Kidney tubule cell (primary cell): ENCODE data around the gene TMEM130.

Experiments
- DNase-seq: peaks from one replicate; pipeline ENCODE4 v3.0.0-alpha.2; 2018; ENCODE audit warnings: low spot score

TMEM130 gene

DNA sequence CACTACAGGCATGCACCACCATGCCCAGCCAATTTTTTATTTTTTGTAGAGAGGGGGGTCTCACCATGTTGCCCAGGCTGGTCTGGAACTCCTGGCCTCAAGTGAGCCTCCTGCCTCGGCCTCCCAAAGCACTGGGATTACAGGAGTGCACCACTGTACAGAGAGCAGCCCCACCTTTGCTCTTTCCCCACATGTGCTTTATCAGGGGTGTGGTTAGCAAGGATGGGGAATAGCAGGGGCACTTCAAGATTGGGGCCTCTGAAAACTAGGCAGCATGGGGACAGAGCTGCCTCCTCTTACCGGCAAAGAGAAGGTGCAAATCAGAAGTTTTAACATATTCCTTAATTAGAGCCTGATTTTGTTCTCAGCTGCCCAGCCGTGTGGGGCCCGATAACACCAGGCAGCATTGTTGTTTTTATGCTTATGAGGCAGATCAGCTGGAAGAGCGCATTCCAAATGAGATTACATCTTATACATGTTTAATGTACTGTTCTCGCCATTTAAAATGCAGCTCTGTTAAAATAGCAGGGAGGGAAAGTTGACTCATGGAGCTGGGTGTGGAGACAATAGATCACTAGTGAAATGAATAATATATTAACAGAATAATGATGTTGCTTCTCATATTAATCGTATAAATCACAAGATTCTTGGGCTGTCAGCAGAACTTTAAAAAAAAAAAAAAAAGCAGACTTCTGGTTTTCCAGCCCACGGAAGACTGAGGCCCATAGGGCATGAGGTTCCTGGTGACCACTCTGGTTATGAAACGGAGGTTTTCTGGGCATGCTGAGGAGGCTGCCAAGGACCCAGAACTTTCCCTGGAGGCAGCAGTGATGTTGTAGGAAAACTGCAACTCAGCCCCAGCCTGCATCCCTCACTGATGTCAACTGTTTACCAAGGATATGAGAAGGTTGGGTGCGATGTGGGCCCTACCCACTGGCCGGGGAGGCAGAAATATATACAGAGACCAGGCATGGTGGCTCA, 62.5 kb downstream of the TMEM130 start:
- peak; percentile 28 for DNase-seq

DNA sequence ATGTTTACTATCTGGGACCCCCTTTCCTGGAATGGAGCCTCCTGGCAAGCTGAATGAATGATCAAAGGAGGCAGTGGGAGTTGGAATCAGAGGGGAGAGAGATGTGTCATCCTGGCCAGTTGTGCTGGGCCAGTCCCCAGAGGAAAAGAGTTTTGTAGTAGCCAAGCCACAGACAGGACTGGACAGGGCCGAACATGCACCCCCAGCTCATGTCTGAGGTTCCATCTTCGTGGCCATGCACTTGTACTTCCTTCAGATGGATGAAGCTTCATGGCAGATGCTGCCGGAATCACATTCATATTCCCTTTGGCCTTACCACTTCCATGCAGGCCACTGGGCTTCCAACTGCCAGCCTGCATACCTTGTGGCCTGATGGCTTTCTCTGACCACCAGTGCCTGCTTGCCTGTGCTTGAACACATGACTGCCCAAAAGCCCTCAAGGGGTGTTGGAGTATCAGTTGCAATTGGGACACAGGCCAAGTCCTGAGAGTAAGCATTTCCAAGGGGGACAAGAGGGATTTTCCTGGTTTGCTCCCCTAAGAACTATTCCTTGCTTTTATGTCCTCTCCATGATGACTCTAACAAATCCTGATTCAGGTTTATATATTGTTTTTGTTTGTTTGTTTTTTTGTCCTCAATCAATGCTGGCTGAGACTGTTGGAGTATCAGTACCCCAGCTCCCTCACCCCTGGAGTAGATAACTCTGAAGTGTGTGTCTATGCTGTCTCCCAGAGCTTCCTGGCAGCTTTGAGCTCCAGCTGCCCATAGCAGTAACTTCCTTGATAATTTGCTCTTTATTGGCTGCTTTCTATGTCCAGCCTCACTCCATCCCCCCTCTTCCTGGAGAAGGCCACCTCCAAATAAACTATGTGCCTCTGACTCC, 63.6 kb downstream of the TMEM130 start:
- DNase-seq: no peak

DNA sequence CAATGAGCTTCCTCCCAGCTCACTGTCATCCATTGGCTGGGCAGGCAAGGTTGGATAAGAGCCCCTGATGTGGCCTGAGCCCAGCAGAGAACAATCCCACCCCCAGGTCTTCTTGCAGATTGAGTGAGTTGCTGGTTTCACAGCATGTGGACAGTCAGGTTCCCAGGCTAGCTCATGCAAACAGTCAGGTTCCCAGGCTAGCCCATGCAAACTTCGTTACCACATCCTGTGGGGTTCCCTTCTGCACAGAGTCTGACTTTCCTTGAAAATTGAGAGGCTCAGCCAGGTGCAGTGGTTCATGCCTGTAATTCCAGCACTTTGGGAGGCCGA, 67.1 kb downstream of the TMEM130 start:
- no peak for DNase-seq

DNA sequence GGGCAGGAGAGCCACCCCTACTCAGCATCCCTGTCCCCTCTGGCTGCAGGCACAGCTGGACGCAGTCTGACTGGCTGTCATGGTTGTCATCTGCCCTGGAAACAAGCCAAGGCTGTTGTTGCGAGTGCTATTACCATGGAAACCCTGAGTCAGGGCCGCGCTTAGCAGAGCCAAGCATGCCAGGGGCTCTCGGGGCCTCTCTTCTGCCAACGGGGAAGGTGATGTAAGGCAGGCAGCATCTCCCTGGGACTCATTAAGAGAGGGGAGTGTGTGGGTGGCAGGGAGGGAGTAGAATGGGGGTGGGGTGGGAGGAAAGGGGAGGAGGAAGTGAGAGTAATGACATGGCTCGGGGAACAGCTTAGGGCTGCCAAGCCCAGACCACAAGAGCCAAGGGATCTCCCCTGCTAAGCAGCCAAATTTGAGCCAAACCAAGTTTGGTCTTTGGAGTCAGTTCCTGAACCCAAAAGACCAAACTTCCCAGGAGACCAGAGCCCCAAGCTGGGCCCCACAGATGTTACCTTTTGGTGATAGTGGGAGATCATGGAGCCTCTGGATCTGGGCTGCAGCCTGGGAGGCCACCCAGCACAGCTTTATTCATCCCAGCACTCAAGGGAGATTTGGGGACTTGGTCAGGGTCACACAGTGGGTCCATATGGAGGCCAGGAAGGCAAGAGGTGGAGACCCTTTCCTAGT, 67.6 kb downstream of the TMEM130 start:
- peak; percentile 94 for DNase-seq

DNA sequence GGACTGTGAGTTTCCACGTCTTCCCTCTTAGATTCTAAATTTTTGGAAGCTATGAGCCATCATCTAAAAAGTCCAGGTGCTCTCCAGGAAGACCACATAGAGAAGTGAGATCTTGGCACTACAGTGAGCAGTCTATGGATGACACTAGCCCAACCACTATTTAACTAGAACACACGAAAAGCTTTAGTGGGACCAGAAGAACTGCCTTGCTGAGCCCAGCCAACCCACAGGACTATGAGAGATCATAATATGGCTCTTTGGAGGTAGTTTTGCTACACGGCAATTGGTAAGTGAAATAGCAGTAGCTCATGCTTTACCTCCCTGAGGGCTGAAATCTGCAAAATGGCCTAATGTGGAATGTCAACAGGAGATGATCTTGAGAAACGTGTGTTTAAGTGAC, 68.8 kb downstream of the TMEM130 start:
- DNase-seq: no peak

DNA sequence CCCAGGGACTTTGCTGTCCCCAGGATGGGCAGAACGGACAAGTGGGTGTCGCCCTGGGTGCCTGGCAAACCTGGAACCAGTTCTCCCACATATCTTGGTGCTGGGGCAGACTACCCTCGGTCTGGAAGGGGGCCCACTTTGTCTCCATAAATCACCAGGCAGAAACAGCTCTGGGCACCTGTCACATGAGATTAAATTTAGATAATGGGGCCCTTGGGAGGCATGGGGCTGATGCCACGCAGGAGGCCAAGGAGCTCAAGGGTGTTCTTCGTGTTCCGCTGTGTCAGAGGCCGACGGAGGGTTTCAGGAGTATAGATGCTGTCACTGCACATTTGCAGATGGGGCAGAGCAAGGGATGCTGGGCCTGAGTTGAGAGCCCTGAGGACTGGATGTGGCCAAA, 72.7 kb downstream of the TMEM130 start:
- DNase-seq: no peak
